ENCODE data around the gene XPNPEP1. TPM values are rescaled to one million over a fixed set of nuclear protein-coding genes. Genes with fewer than 3 reads are reported as not detected.

XPNPEP1 gene
- total RNA-seq, 4 donors from 2014 or later: 41.0 to 188 (median 92.0) TPM

DNA sequence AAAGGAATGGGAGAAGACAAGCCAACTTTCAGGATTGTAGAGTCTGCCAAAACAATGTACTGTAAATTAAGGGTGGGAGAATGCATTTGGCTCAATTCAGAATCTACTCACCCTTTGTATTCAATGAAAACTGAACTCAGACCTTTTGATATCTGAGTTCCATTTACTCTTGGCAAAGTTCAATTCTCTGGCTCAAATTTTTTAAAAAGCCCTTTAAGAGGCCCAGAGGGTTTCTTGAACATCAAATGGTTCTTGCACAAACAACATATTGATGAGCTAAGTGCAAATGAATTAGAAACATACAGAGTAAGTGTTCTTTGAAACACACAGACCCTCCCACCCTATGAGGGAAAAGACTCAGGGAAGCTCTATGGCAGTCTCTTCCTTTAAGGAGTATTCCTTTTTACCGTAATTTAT is 5.2 kb upstream of the XPNPEP1 start:
- Histone ChIP-seq H3K27me3 (no peaks in the 10 kb centered on the region), H3K36me3 (no peaks in the 10 kb centered on the region), H3K9me3 (no peaks in the 10 kb centered on the region), H3K4me1 (peaks cover 0 to 4% of the 10 kb centered on the region in 2 donors), H3K27ac (no peak overlapping the region), H3K4me3 (no peak overlapping the region)
- DNase-seq: no peak
- intact Hi-C loops (cut with DNase I; ENCODE audit: low total_unique reads): no loop called here
- no peak for TF ChIP-seq CTCF (IDR thresholded peaks at IDR 0.05)
- no peak for TF ChIP-seq POLR2A (IDR thresholded peaks at IDR 0.05)

- Histone ChIP-seq H3K27ac (no peak overlapping the region), H3K9me3 (no peaks in the 10 kb centered on the region), H3K27me3 (no peaks in the 10 kb centered on the region), H3K4me1 (peaks cover 0 to 4% of the 10 kb centered on the region in 2 donors), H3K4me3 (no peak overlapping the region), H3K36me3 (no peaks in the 10 kb centered on the region)
- TF ChIP-seq CTCF (IDR thresholded peaks at IDR 0.05): no peak
- no peak for TF ChIP-seq POLR2A (IDR thresholded peaks at IDR 0.05)
- DNase-seq: no peak
- intact Hi-C loops (cut with DNase I; ENCODE audit: low total_unique reads): no loop called here
These were observed 3.5 kb upstream of the XPNPEP1 start for GRCh38 chr10:109926825-109927224.

GRCh38 chr10:109926061-109926745 is 2.9 kb upstream of the XPNPEP1 start:
- Histone ChIP-seq H3K4me3 (no peak overlapping the region), H3K27me3 (no peaks in the 10 kb centered on the region), H3K36me3 (no peaks in the 10 kb centered on the region), H3K9me3 (no peaks in the 10 kb centered on the region), H3K4me1 (peaks cover 0 to 4% of the 10 kb centered on the region in 2 donors), H3K27ac (peak overlapping the region in 1 of 2 donors; percentile 21)
- no peak for DNase-seq
- intact Hi-C loops (cut with DNase I; ENCODE audit: low total_unique reads): no loop called here
- TF ChIP-seq CTCF (IDR thresholded peaks at IDR 0.05) (no peak), POLR2A (IDR thresholded peaks at IDR 0.05) (no peak)

GRCh38 chr10:109924967-109925620 is 1.8 kb upstream of the XPNPEP1 start:
- no peak for TF ChIP-seq POLR2A (IDR thresholded peaks at IDR 0.05)
- no peak for TF ChIP-seq CTCF (IDR thresholded peaks at IDR 0.05)
- Histone ChIP-seq H3K4me3 (no peak overlapping the region), H3K4me1 (peaks cover 0 to 4% of the 10 kb centered on the region in 2 donors), H3K27me3 (no peaks in the 10 kb centered on the region), H3K36me3 (no peaks in the 10 kb centered on the region), H3K27ac (peak overlapping the region; percentile 21 to 23), H3K9me3 (no peaks in the 10 kb centered on the region)
- DNase-seq: no peak
- intact Hi-C loops (cut with DNase I; ENCODE audit: low total_unique reads): no loop called here

DNA sequence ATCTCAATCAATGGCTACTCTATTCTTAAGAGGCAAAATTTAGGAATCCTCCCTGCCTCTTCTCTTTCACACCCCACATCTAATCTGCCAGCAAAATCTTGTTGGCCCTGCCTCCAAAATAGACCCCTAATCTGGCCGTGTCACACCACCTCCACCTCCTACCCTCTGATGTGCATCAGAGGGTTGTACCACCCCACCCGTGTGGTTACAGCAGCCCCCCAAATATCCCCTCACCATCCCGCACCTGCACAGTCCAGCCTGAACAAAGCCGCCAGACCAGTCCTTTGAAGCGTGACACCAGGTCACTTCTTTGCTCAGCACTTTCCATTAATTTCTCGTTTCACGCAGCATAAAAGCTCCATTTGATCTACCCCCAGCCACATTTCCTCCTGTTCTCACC is 776 bp upstream of the XPNPEP1 start:
- no peaks in the 10 kb centered on the region for H3K9me3 ChIP-seq
- intact Hi-C loops (cut with DNase I; ENCODE audit: low total_unique reads): no loop called here
- no peaks in the 10 kb centered on the region for H3K36me3 ChIP-seq
- peak overlapping the region in 1 of 2 donors; percentile 41 for H3K4me3 ChIP-seq
- H3K4me1 ChIP-seq: peaks cover 0 to 4% of the 10 kb centered on the region in 2 donors
- TF ChIP-seq CTCF (IDR thresholded peaks at IDR 0.05): no peak
- no peak for TF ChIP-seq POLR2A (IDR thresholded peaks at IDR 0.05)
- DNase-seq: no peak
- no peaks in the 10 kb centered on the region for H3K27me3 ChIP-seq
- peak overlapping the region; percentile 79 to 91 for H3K27ac ChIP-seq
